GM19452 (cell line): ENCODE results near the gene FAM181A.

Experiments used
- ATAC-seq: cut with Tn5 transposase; IDR thresholded peaks from one replicate; pipeline ENCODE4 v1.9.1; 2021; ENCODE audit not compliant: unreplicated experiment

FAM181A gene

GRCh38 chr14:93947282-93947681, 20.1 kb downstream of the FAM181A start:
- ATAC-seq: no peak

- no peak for ATAC-seq
These were observed 22.4 kb downstream of the FAM181A start for GRCh38 chr14:93949511-93950075.

- no peak for ATAC-seq
These were observed 23.9 kb downstream of the FAM181A start for GRCh38 chr14:93950948-93951634.

GRCh38 chr14:93951635-93952540, 24.7 kb downstream of the FAM181A start:
- no peak for ATAC-seq

GRCh38 chr14:93952829-93953228, 25.7 kb downstream of the FAM181A start:
- ATAC-seq: no peak

GRCh38 chr14:93953263-93953662, 26.1 kb downstream of the FAM181A start:
- no peak for ATAC-seq

- no peak for ATAC-seq
These were observed 26.8 kb downstream of the FAM181A start for GRCh38 chr14:93953739-93954515.

GRCh38 chr14:93954516-93954830, 27.3 kb downstream of the FAM181A start:
- ATAC-seq: no peak

GRCh38 chr14:93954900-93955849, 28.0 kb downstream of the FAM181A start:
- peak; percentile 30 for ATAC-seq

GRCh38 chr14:93955850-93956481, 28.8 kb downstream of the FAM181A start:
- ATAC-seq: no peak

- no peak for ATAC-seq
These were observed 29.6 kb downstream of the FAM181A start for GRCh38 chr14:93956514-93957332.

- ATAC-seq: no peak
These were observed 30.2 kb downstream of the FAM181A start for GRCh38 chr14:93957333-93957710.

GRCh38 chr14:93957751-93958566, 30.8 kb downstream of the FAM181A start:
- ATAC-seq: no peak

- no peak for ATAC-seq
These were observed 31.6 kb downstream of the FAM181A start for GRCh38 chr14:93958567-93959238.

GRCh38 chr14:93959239-93960107, 32.3 kb downstream of the FAM181A start:
- peak; percentile 71 for ATAC-seq

- ATAC-seq: no peak
These were observed 32.9 kb downstream of the FAM181A start for GRCh38 chr14:93960108-93960475.
